AG04450 (cell line): ENCODE measurements around the gene NDUFS5. TPM values are rescaled to one million over a fixed set of nuclear protein-coding genes. Genes with fewer than 3 reads are reported as not detected.

Experiments used
- CTCF ChIA-PET: fragments of 300-600, 350-600 bp; formaldehyde crosslinking; extraction: SDS; loops from one replicate; lab custom pipeline; 2022; ENCODE audit warnings: antibody characterized with exemption, inconsistent platforms; lab: Charles Lee
- POLR2A ChIA-PET: fragments of 350-600 bp; formaldehyde crosslinking; extraction: SDS; loops from one replicate; lab custom pipeline; 2021; ENCODE audit warnings: antibody characterized with exemption, inconsistent platforms; lab: Yijun Ruan, JAX
- DNase-seq: peaks from one replicate; pipeline ENCODE4 v3.0.0-alpha.2; 2011; ENCODE audit warnings: low read depth, low spot score
- H3K27ac ChIP-seq: one replicate; pipeline ENCODE4 v1.5.1; 2012; ENCODE audit warnings: low read depth, low read length, control low read depth
- H3K27me3 ChIP-seq: one replicate; pipeline ENCODE4 v1.6.0; 2012; ENCODE audit warnings: low read length; ENCODE audit not compliant: control insufficient read depth, insufficient read depth
- H3K4me3 ChIP-seq: 2 replicates; pipeline ENCODE4 v1.5.1; 2011; ENCODE audit warnings: mild to moderate bottlenecking, low read depth, low read length, control low read depth
- H3K9me3 ChIP-seq: 2 replicates; pipeline ENCODE4 v1.5.1; 2012; ENCODE audit warnings: low read length; ENCODE audit not compliant: control insufficient read depth, insufficient read depth
- polyA plus RNA-seq: library from polyadenylated mRNA; depleted of rRNA; stranded (reverse); fragments of >200 nt; gene quantifications from 2 replicates; pipeline ENCODE4 v1.2.3, GENCODE V29; 2011; rRNA removed
- TF ChIP-seq, protein P1 (sequence below): IDR thresholded peaks from 2 replicates; pipeline ENCODE4 v1.5.1; 2011; ENCODE audit warnings: low read depth, low read length, control low read depth, inconsistent platforms

Gene NDUFS5
- polyA plus RNA-seq, 1 experiment = 852 TPM

DNA sequence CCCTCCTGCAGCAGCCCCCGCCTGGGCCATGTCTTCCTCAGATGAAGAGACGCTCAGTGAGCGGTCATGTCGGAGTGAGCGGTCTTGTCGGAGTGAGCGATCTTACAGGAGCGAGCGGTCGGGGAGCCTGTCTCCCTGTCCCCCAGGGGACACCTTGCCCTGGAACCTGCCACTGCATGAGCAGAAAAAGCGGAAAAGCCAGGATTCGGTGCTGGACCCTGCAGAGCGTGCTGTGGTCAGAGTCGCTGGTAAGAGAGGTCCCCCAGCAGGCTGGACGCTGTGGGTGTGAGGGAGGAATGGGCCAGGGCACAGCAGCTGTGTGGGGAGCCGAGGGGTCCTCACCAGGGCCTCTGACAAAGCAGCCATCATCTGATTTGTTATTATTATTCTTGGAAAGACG lies 58.0 kb downstream of the NDUFS5 start:
- Histone ChIP-seq H3K4me3 (no peak overlapping the region), H3K27me3 (peaks cover 5% of the 10 kb centered on the region), H3K27ac (no peak overlapping the region), H3K9me3 (no peaks in the 10 kb centered on the region)
- POLR2A ChIA-PET = no interaction called here
- CTCF ChIA-PET = no interaction called here
- TF ChIP-seq, protein P1, sequence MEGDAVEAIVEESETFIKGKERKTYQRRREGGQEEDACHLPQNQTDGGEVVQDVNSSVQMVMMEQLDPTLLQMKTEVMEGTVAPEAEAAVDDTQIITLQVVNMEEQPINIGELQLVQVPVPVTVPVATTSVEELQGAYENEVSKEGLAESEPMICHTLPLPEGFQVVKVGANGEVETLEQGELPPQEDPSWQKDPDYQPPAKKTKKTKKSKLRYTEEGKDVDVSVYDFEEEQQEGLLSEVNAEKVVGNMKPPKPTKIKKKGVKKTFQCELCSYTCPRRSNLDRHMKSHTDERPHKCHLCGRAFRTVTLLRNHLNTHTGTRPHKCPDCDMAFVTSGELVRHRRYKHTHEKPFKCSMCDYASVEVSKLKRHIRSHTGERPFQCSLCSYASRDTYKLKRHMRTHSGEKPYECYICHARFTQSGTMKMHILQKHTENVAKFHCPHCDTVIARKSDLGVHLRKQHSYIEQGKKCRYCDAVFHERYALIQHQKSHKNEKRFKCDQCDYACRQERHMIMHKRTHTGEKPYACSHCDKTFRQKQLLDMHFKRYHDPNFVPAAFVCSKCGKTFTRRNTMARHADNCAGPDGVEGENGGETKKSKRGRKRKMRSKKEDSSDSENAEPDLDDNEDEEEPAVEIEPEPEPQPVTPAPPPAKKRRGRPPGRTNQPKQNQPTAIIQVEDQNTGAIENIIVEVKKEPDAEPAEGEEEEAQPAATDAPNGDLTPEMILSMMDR = no peak
- no peak for DNase-seq

Other genes starting within 250 kb of the NDUFS5 start
- 23.3 and 24.9 TPM in 2 replicates for gene RRAGC, start 166.6 kb upstream of the NDUFS5 start, polyA plus RNA-seq
- gene MYCBP, start 153.0 kb upstream of the NDUFS5 start, polyA plus RNA-seq = 13.7 and 17.3 TPM in 2 replicates
- not detected in 2 replicates for gene GJA9, start 144.8 kb upstream of the NDUFS5 start, polyA plus RNA-seq
- gene RHBDL2, start 84.5 kb upstream of the NDUFS5 start, polyA plus RNA-seq = 0.32 and 0.33 TPM in 2 replicates
- 62.5 and 74.3 TPM in 2 replicates for gene AKIRIN1, start 35.1 kb upstream of the NDUFS5 start, polyA plus RNA-seq
- 118 and 121 TPM in 2 replicates for gene MACF1, start 178.3 kb downstream of the NDUFS5 start, polyA plus RNA-seq